OCI-LY3 (cell line): ENCODE results near the gene AFM.

Experiments used
- H2AFZ ChIP-seq: fragments of 200-600, 300-600 bp; shearing (Covaris generic); 2 replicates; pipeline ENCODE4 v1.6.0; 2014; ENCODE audit warnings: antibody characterized with exemption, low read depth, low read length
- H3K27ac ChIP-seq: fragments of 200-600, 300-600 bp; sonication (generic); 2 replicates; pipeline ENCODE4 v1.5.1; 2014; ENCODE audit warnings: mild to moderate bottlenecking, low read length, moderate library complexity, mixed read lengths
- H3K27me3 ChIP-seq: fragments of 200-600, 300-600 bp; sonication (generic); 2 replicates; pipeline ENCODE4 v1.6.1; 2014; ENCODE audit warnings: low read depth, low read length, mixed read lengths
- H3K36me3 ChIP-seq: fragments of 200-600, 300-600 bp; sonication (generic); replicated peaks from 2 replicates; pipeline ENCODE3; 2014; ENCODE audit warnings: low read depth, low read length, mixed read lengths
- H3K4me1 ChIP-seq: fragments of 300-600, 200-600 bp; sonication (generic); 2 replicates; pipeline ENCODE4 v1.6.1; 2014; ENCODE audit warnings: low read length, mixed read lengths
- H3K4me2 ChIP-seq: fragments of 200-600, 300-600 bp; sonication (generic); 2 replicates; pipeline ENCODE4 v1.6.1; 2014; ENCODE audit warnings: low read length, mixed read lengths
- H3K4me3 ChIP-seq: fragments of 300-600, 200-600 bp; sonication (generic); 2 replicates; pipeline ENCODE4 v1.5.1; 2014; ENCODE audit warnings: antibody characterized with exemption, mild to moderate bottlenecking, low read length, moderate library complexity
- H3K79me2 ChIP-seq: fragments of 300-600, 200-600 bp; shearing (Covaris generic); 2 replicates; pipeline ENCODE4 v1.6.1; 2014; ENCODE audit warnings: mild to moderate bottlenecking, low read length, mixed read lengths
- H3K9ac ChIP-seq: fragments of 300-600, 200-600 bp; shearing (Covaris generic); 2 replicates; pipeline ENCODE4 v1.6.0; 2014; ENCODE audit warnings: mild to moderate bottlenecking, low read length, moderate library complexity
- H3K9me3 ChIP-seq: fragments of 200-600, 300-600 bp; shearing (Covaris generic); 2 replicates; pipeline ENCODE4 v1.6.1; 2014; ENCODE audit warnings: low read length, mixed read lengths; ENCODE audit not compliant: insufficient read depth
- H4K20me1 ChIP-seq: fragments of 200-600, 300-600 bp; sonication (generic); 2 replicates; pipeline ENCODE4 v1.6.1; 2016; ENCODE audit warnings: low read length, mixed read lengths; ENCODE audit not compliant: insufficient read depth
- CTCF ChIP-seq: fragments of 200-600, 300-600 bp; sonication (generic); IDR thresholded peaks from 2 replicates; pipeline ENCODE4 v1.5.1; 2014; ENCODE audit warnings: antibody characterized with exemption, low read length, low read depth
- EZH2phosphoT487 ChIP-seq: fragments of 200-600 bp; shearing (Covaris generic); IDR thresholded peaks from 2 replicates; pipeline ENCODE4 v1.6.1; 2018; ENCODE audit warnings: antibody characterized with exemption, mixed run types, low read depth

AFM gene

GRCh38 chr4:73440653-73441052 lies 40.9 kb upstream of the AFM start:
- H3K4me1 ChIP-seq = no peaks in the 10 kb centered on the region
- no peaks in the 10 kb centered on the region for H3K9me3 ChIP-seq
- H3K27me3 ChIP-seq = peaks cover 17% of the 10 kb centered on the region
- no peak overlapping the region for H3K4me2 ChIP-seq
- no peaks in the 10 kb centered on the region for H4K20me1 ChIP-seq
- no peak for TF ChIP-seq EZH2phosphoT487
- TF ChIP-seq CTCF = no peak
- H2AFZ ChIP-seq = no peak overlapping the region
- H3K27ac ChIP-seq = no peak overlapping the region
- no peak overlapping the region for H3K9ac ChIP-seq
- no peaks in the 10 kb centered on the region for H3K79me2 ChIP-seq
- H3K36me3 ChIP-seq = no peaks in the 10 kb centered on the region
- H3K4me3 ChIP-seq = no peak overlapping the region

- no peak overlapping the region for H3K9ac ChIP-seq
- H3K27ac ChIP-seq = no peak overlapping the region
- H3K4me1 ChIP-seq = no peaks in the 10 kb centered on the region
- no peak overlapping the region for H3K4me2 ChIP-seq
- no peak overlapping the region for H2AFZ ChIP-seq
- H3K36me3 ChIP-seq = no peaks in the 10 kb centered on the region
- H3K79me2 ChIP-seq = no peaks in the 10 kb centered on the region
- no peak overlapping the region for H3K4me3 ChIP-seq
- H3K27me3 ChIP-seq = peaks cover 13% of the 10 kb centered on the region
- no peaks in the 10 kb centered on the region for H3K9me3 ChIP-seq
- TF ChIP-seq CTCF = no peak
- TF ChIP-seq EZH2phosphoT487 = no peak
- H4K20me1 ChIP-seq = no peaks in the 10 kb centered on the region
These were observed 39.3 kb upstream of the AFM start for GRCh38 chr4:73442275-73442674.

- no peak overlapping the region for H3K4me3 ChIP-seq
- no peak overlapping the region for H3K4me2 ChIP-seq
- H3K27me3 ChIP-seq = peaks cover 16% of the 10 kb centered on the region
- no peaks in the 10 kb centered on the region for H3K36me3 ChIP-seq
- no peaks in the 10 kb centered on the region for H3K9me3 ChIP-seq
- no peaks in the 10 kb centered on the region for H4K20me1 ChIP-seq
- no peaks in the 10 kb centered on the region for H3K79me2 ChIP-seq
- H3K4me1 ChIP-seq = no peaks in the 10 kb centered on the region
- no peak overlapping the region for H3K9ac ChIP-seq
- TF ChIP-seq CTCF (no peak), EZH2phosphoT487 (no peak)
- no peak overlapping the region for H2AFZ ChIP-seq
- H3K27ac ChIP-seq = no peak overlapping the region
These were observed 38.3 kb upstream of the AFM start for GRCh38 chr4:73443224-73443623.

- H2AFZ ChIP-seq = no peak overlapping the region
- H3K79me2 ChIP-seq = no peaks in the 10 kb centered on the region
- no peaks in the 10 kb centered on the region for H3K4me1 ChIP-seq
- no peak overlapping the region for H3K4me3 ChIP-seq
- H3K27ac ChIP-seq = no peak overlapping the region
- H3K4me2 ChIP-seq = no peak overlapping the region
- no peak overlapping the region for H3K9ac ChIP-seq
- TF ChIP-seq EZH2phosphoT487 (no peak), CTCF (no peak)
- no peaks in the 10 kb centered on the region for H3K9me3 ChIP-seq
- H3K27me3 ChIP-seq = peaks cover 27% of the 10 kb centered on the region
- no peaks in the 10 kb centered on the region for H3K36me3 ChIP-seq
- no peaks in the 10 kb centered on the region for H4K20me1 ChIP-seq
These were observed 35.9 kb upstream of the AFM start for GRCh38 chr4:73445383-73446335.
